PC-3 (cell line): Measurements from ENCODE around the gene CARD10.

Experiments
- EZH2 ChIP-seq: fragments of 300-600 bp; sonication (generic); IDR thresholded peaks from one replicate; pipeline ENCODE4 v1.6.1; 2017; ENCODE audit warnings: antibody characterized with exemption, mild to moderate bottlenecking, low read length; ENCODE audit not compliant: unreplicated experiment
- EZH2phosphoT487 ChIP-seq: fragments of 300-600 bp; sonication (generic); IDR thresholded peaks from 2 replicates; pipeline ENCODE4 v1.6.1; 2018; ENCODE audit warnings: mild to moderate bottlenecking, antibody characterized with exemption, low read length, borderline replicate concordance
- TF ChIP-seq, protein P1 (sequence below): fragments of 300-600 bp; sonication (generic); conservative IDR thresholded peaks from 2 replicates; pipeline ENCODE4 v1.5.1; 2017; ENCODE audit warnings: antibody characterized with exemption, low read depth, mild to moderate bottlenecking, low read length

DNA sequence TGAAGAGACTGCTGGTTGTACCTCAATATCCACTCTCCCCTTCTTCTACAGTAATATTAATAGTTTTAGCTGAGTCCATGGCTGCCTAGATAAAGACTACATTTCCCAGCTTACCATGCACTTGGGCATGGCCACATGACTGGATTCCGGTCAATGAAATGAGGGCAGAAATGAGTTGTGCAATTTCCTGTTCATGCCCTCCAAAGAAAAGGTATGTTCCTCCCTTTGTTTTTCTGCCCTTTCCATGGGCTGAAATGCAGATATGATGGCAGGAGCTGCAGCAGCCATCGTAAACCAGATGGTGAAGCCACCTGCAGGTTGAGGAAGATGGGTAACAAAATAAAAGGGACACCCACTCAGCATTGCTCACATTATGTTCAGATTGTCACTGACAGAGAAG is 76.7 kb downstream of the CARD10 start:
- TF ChIP-seq, protein P1, sequence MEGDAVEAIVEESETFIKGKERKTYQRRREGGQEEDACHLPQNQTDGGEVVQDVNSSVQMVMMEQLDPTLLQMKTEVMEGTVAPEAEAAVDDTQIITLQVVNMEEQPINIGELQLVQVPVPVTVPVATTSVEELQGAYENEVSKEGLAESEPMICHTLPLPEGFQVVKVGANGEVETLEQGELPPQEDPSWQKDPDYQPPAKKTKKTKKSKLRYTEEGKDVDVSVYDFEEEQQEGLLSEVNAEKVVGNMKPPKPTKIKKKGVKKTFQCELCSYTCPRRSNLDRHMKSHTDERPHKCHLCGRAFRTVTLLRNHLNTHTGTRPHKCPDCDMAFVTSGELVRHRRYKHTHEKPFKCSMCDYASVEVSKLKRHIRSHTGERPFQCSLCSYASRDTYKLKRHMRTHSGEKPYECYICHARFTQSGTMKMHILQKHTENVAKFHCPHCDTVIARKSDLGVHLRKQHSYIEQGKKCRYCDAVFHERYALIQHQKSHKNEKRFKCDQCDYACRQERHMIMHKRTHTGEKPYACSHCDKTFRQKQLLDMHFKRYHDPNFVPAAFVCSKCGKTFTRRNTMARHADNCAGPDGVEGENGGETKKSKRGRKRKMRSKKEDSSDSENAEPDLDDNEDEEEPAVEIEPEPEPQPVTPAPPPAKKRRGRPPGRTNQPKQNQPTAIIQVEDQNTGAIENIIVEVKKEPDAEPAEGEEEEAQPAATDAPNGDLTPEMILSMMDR: no peak
- TF ChIP-seq EZH2: no peak
- TF ChIP-seq EZH2phosphoT487: no peak
